ENCODE results near the gene CXCR5. TPM values are rescaled to one million over a fixed set of nuclear protein-coding genes. Genes with fewer than 3 reads are reported as not detected.

Gene CXCR5
- total and polyA plus RNA-seq, 7 donors: 0.14 to 0.25 (median 0.19) TPM; not detected in 3

- WGBS, 3 donors: 10 to 20% (median 11%) methylated on average over 8 to 9 of the region's 9 CpGs
- ATAC-seq: no peak
- Histone ChIP-seq H3K36me3 (ENCODE audit: insufficient read depth in 1 of 2, low read depth in 1 of 2) (no peaks in the 10 kb centered on the region), H3K4me1 (peaks cover 93% of the 10 kb centered on the region), H3K27me3 (ENCODE audit: insufficient read depth in 3 of 3, low read length in 2 of 3) (no peaks in the 10 kb centered on the region), H3K27ac (peak overlapping the region; percentile 98), H3K9me3 (no peaks in the 10 kb centered on the region), H3K4me3 (peak overlapping the region; percentile 64)
- no peak for TF ChIP-seq CTCF (IDR thresholded peaks at IDR 0.05)
- intact Hi-C loops (cut with DNase I): no loop called here
- DNase-seq: peak in 1 of 2 donors; percentile 64
Observed at GRCh38 chr11:118913411-118914125, 29.9 kb downstream of the CXCR5 start.

GRCh38 chr11:118914178-118914918 lies 30.7 kb downstream of the CXCR5 start:
- no peak for TF ChIP-seq CTCF (IDR thresholded peaks at IDR 0.05)
- 18 to 24% (median 22%) methylated on average over 12 to 15 of the region's 15 CpGs for WGBS, 3 donors
- Histone ChIP-seq H3K27ac (peak overlapping the region; percentile 98), H3K9me3 (no peaks in the 10 kb centered on the region), H3K36me3 (ENCODE audit: insufficient read depth in 1 of 2, low read depth in 1 of 2) (no peaks in the 10 kb centered on the region), H3K4me1 (peaks cover 93% of the 10 kb centered on the region), H3K4me3 (peak overlapping the region; percentile 64), H3K27me3 (ENCODE audit: insufficient read depth in 3 of 3, low read length in 2 of 3) (no peaks in the 10 kb centered on the region)
- DNase-seq (peak; percentile 21 to 72), ATAC-seq (no peak)
- intact Hi-C loops (cut with DNase I): no loop called here

GRCh38 chr11:118914987-118915386 lies 31.3 kb downstream of the CXCR5 start:
- H3K36me3 ChIP-seq (ENCODE audit: insufficient read depth in 1 of 2, low read depth in 1 of 2): no peaks in the 10 kb centered on the region
- WGBS, 3 donors: 78 to 94% (median 84%) methylated on average over 4 of the region's 4 CpGs
- no peaks in the 10 kb centered on the region for H3K9me3 ChIP-seq
- ATAC-seq: no peak
- H3K27me3 ChIP-seq (ENCODE audit: insufficient read depth in 3 of 3, low read length in 2 of 3): no peaks in the 10 kb centered on the region
- H3K4me3 ChIP-seq: peak overlapping the region; percentile 64
- peak overlapping the region; percentile 98 for H3K27ac ChIP-seq
- H3K4me1 ChIP-seq: peaks cover 94% of the 10 kb centered on the region
- TF ChIP-seq CTCF (IDR thresholded peaks at IDR 0.05): no peak
- no peak for DNase-seq
- intact Hi-C loops (cut with DNase I): no loop called here

DNA sequence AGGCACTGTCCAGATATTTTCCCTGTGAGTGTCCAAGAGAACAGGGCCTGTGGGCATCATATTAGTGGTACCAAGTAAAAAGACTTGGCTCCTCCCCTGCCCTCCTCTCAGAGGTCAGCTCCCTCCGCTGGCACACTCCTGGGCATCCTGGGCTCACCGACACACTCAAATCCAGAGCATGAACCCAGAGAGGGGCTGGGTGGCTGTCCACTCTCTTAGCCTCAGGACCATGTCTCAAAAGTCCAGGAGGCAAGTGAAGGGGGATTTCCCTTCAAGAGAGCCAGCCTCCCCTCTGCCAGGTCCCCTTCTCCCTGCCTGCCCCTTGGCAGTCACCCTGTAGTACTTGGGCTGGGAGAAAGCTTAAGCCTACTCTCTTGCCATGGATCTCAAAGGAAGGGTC lies 31.7 kb downstream of the CXCR5 start:
- Histone ChIP-seq H3K9me3 (no peaks in the 10 kb centered on the region), H3K27me3 (ENCODE audit: insufficient read depth in 3 of 3, low read length in 2 of 3) (no peaks in the 10 kb centered on the region), H3K36me3 (ENCODE audit: insufficient read depth in 1 of 2, low read depth in 1 of 2) (no peaks in the 10 kb centered on the region), H3K27ac (peak overlapping the region; percentile 98), H3K4me1 (peaks cover 95% of the 10 kb centered on the region), H3K4me3 (peak overlapping the region; percentile 64)
- TF ChIP-seq CTCF (IDR thresholded peaks at IDR 0.05): no peak
- ATAC-seq (no peak), DNase-seq (no peak)
- 38 to 64% (median 54%) methylated on average over 2 of the region's 2 CpGs for WGBS, 3 donors
- intact Hi-C loops (cut with DNase I): no loop called here
